Activated naive CD4-positive, alpha-beta T cell treated with anti-CD3 and anti-CD28 coated beads for 36 hours (primary cell): ENCODE data around the gene FLT4. TPM values are rescaled to one million over a fixed set of nuclear protein-coding genes. Genes with fewer than 3 reads are reported as not detected.

Experiments used
- total RNA-seq, 2 experiments: library from RNA; stranded (reverse); gene quantifications; one replicate each; pipeline ENCODE4 v1.2.3, GENCODE V29; 2021

FLT4 gene
- total RNA-seq, 2 experiments from 2014 or later, result 1.5 to 2.7 TPM

Other genes starting within 250 kb of the FLT4 start
- gene CNOT6, start 155.2 kb downstream of the FLT4 start, total RNA-seq, result 10 to 100 TPM; 33.3 to 34.0 TPM
- not detected for gene SCGB3A1, start 58.1 kb downstream of the FLT4 start, total RNA-seq
- not detected for gene OR2Y1, start 90.5 kb upstream of the FLT4 start, total RNA-seq
- 10 to 100 TPM; 70.0 to 75.2 TPM for gene MGAT1, start 153.2 kb upstream of the FLT4 start, total RNA-seq
- gene ZFP62, start 211.7 kb upstream of the FLT4 start, total RNA-seq, result 10 to 100 TPM; 21.5 to 23.6 TPM
- gene BTNL8, start 249.6 kb upstream of the FLT4 start, total RNA-seq, result not detected